K562 (cell line): Measurements from ENCODE around the gene CELA1. TPM values are rescaled to one million over a fixed set of nuclear protein-coding genes. Genes with fewer than 3 reads are reported as not detected.

ENCODE experiments used
- BRF1 ChIP-seq: IDR thresholded peaks from 3 replicates; pipeline ENCODE4 v1.6.1; 2011; ENCODE audit warnings: borderline replicate concordance, mild to moderate bottlenecking; ENCODE audit not compliant: insufficient read length; ENCODE audit errors: extremely low read depth
- CEBPB ChIP-seq: fragments of 450-650 bp; IDR thresholded peaks from 2 replicates; pipeline ENCODE4 v1.6.1; 2016; ENCODE audit warnings: missing genetic modification characterization, missing compliant biosample characterization
- HDAC1 ChIP-seq, 2 experiments: fragments of 450-650 bp; IDR thresholded peaks; 2 replicates each; pipeline ENCODE4 v1.6.1; 2016 to 2017; ENCODE audit warnings: inconsistent platforms in 1 of 2, mild to moderate bottlenecking in 1 of 2, moderate library complexity in 1 of 2
- PHF21A ChIP-seq: fragments of 450-650 bp; IDR thresholded peaks from 2 replicates; pipeline ENCODE4 v1.6.1; 2017; ENCODE audit warnings: low read depth, borderline replicate concordance
- RBM14 ChIP-seq: fragments of 200-400 bp; formaldehyde crosslinking; IDR thresholded peaks from 2 replicates; pipeline ENCODE4 v1.6.1; 2018; ENCODE audit warnings: low read depth, mild to moderate bottlenecking, low read length, moderate library complexity, borderline replicate concordance; ENCODE audit not compliant: insufficient read depth
- ZNF253 ChIP-seq: fragments of 250-450 bp; sonication (Bioruptor Pico); conservative IDR thresholded peaks from 2 replicates; pipeline ENCODE4 v1.6.1; 2021; ENCODE audit warnings: mild to moderate bottlenecking
- ZNF75A ChIP-seq: fragments of 450-650 bp; formaldehyde crosslinking; IDR thresholded peaks from 2 replicates; pipeline ENCODE4 v1.4.0; 2020; ENCODE audit warnings: mild to moderate bottlenecking
- polyA plus RNA-seq, 8 experiments: library from polyadenylated mRNA; depleted of rRNA in 4 of 8; stranded (reverse) in 5 of 8; unstranded in 3 of 8; fragments of >200 nt; fragmentation: Nextera tagmentation in 2 of 8; fragmentation: Illumina TruSeq in 1 of 8; extraction: Ambion mirVana in 2 of 8; extraction: Trizol in 1 of 8; gene quantifications; 2 replicates each; pipeline versions ENCODE4 v1.2.1 to v1.2.3, GENCODE V29; 2011 to 2014; ENCODE audit warnings: inconsistent platforms in 1 of 8, missing spikeins in 1 of 8
- total RNA-seq, 7 experiments: library from RNA; depleted of rRNA in 6 of 7; stranded (reverse); fragments of >200 nt in 6 of 7; fragmentation: Illumina TruSeq in 2 of 7; extraction: Trizol in 2 of 7; gene quantifications; 2 replicates each; pipeline versions ENCODE4 v1.2.1 to v1.2.3, GENCODE V29; 2011 to 2021; ENCODE audit warnings: low replicate concordance in 1 of 7
- TF ChIP-seq, protein P1 (sequence below): fragments of 200-600 bp; sonication (generic); IDR thresholded peaks from one replicate; pipeline ENCODE4 v1.6.1; 2012; ENCODE audit warnings: mild to moderate bottlenecking, low read depth, low read length, inconsistent platforms
- TF ChIP-seq, protein P2 (sequence below), 2 experiments: fragments of 450-650 bp in 1 of 2; IDR thresholded peaks; 2 replicates each; pipeline ENCODE4 v1.6.1; 2011 to 2017; ENCODE audit warnings: low read depth in 2 of 2, antibody characterized with exemption in 1 of 2, borderline replicate concordance in 1 of 2, low read length in 1 of 2, mild to moderate bottlenecking in 1 of 2, mixed read lengths in 1 of 2; ENCODE audit not compliant: control insufficient read depth in 1 of 2
- TF ChIP-seq, protein P3 (sequence below): fragments of 450-650 bp; formaldehyde crosslinking; IDR thresholded peaks from 2 replicates; pipeline ENCODE4 v1.4.0; 2020; ENCODE audit warnings: mild to moderate bottlenecking, mixed read lengths

The CELA1 gene
- total and polyA plus RNA-seq, 9 of the 15 experiments (the other 6 are each of a cell fraction or from before 2014, with no cell fraction given): 0.06 to 0.27 (median 0.22) TPM; not detected in 6

DNA sequence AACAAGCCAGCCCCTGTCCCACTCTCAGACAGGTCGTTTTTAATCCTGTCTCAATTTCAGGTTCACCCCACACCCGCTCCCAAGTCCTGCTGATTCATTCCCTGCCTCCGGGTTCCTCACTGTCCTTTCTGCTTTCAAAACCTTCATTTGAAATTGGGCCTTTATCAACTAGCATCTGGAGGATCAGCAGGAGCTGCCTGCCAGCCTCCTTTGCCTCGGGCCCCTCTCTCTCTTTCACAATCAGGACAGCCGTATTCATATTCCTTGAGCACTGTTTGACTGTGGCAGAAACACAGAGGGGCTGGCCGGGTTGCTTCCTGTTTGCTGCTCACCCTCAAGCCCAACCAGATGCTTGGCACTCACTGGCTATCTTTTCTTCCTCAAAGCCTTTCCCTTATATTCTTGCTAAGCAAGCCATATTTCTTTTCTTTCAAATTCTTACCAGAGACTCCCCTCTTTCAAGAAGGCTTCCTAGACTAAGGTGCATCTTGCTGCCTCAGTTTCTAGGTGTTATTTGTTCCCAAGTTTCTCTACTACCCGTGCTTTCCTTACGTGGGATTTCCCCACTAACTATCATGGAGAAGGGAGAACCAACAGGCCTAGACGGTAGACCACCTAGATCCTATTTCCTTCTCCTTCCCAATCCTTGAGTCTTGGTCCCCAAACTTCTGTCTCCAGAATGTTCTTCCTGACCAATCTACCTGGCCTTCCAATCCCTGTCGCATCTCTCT, 41.8 kb upstream of the CELA1 start (continued):
- TF ChIP-seq, protein P1, sequence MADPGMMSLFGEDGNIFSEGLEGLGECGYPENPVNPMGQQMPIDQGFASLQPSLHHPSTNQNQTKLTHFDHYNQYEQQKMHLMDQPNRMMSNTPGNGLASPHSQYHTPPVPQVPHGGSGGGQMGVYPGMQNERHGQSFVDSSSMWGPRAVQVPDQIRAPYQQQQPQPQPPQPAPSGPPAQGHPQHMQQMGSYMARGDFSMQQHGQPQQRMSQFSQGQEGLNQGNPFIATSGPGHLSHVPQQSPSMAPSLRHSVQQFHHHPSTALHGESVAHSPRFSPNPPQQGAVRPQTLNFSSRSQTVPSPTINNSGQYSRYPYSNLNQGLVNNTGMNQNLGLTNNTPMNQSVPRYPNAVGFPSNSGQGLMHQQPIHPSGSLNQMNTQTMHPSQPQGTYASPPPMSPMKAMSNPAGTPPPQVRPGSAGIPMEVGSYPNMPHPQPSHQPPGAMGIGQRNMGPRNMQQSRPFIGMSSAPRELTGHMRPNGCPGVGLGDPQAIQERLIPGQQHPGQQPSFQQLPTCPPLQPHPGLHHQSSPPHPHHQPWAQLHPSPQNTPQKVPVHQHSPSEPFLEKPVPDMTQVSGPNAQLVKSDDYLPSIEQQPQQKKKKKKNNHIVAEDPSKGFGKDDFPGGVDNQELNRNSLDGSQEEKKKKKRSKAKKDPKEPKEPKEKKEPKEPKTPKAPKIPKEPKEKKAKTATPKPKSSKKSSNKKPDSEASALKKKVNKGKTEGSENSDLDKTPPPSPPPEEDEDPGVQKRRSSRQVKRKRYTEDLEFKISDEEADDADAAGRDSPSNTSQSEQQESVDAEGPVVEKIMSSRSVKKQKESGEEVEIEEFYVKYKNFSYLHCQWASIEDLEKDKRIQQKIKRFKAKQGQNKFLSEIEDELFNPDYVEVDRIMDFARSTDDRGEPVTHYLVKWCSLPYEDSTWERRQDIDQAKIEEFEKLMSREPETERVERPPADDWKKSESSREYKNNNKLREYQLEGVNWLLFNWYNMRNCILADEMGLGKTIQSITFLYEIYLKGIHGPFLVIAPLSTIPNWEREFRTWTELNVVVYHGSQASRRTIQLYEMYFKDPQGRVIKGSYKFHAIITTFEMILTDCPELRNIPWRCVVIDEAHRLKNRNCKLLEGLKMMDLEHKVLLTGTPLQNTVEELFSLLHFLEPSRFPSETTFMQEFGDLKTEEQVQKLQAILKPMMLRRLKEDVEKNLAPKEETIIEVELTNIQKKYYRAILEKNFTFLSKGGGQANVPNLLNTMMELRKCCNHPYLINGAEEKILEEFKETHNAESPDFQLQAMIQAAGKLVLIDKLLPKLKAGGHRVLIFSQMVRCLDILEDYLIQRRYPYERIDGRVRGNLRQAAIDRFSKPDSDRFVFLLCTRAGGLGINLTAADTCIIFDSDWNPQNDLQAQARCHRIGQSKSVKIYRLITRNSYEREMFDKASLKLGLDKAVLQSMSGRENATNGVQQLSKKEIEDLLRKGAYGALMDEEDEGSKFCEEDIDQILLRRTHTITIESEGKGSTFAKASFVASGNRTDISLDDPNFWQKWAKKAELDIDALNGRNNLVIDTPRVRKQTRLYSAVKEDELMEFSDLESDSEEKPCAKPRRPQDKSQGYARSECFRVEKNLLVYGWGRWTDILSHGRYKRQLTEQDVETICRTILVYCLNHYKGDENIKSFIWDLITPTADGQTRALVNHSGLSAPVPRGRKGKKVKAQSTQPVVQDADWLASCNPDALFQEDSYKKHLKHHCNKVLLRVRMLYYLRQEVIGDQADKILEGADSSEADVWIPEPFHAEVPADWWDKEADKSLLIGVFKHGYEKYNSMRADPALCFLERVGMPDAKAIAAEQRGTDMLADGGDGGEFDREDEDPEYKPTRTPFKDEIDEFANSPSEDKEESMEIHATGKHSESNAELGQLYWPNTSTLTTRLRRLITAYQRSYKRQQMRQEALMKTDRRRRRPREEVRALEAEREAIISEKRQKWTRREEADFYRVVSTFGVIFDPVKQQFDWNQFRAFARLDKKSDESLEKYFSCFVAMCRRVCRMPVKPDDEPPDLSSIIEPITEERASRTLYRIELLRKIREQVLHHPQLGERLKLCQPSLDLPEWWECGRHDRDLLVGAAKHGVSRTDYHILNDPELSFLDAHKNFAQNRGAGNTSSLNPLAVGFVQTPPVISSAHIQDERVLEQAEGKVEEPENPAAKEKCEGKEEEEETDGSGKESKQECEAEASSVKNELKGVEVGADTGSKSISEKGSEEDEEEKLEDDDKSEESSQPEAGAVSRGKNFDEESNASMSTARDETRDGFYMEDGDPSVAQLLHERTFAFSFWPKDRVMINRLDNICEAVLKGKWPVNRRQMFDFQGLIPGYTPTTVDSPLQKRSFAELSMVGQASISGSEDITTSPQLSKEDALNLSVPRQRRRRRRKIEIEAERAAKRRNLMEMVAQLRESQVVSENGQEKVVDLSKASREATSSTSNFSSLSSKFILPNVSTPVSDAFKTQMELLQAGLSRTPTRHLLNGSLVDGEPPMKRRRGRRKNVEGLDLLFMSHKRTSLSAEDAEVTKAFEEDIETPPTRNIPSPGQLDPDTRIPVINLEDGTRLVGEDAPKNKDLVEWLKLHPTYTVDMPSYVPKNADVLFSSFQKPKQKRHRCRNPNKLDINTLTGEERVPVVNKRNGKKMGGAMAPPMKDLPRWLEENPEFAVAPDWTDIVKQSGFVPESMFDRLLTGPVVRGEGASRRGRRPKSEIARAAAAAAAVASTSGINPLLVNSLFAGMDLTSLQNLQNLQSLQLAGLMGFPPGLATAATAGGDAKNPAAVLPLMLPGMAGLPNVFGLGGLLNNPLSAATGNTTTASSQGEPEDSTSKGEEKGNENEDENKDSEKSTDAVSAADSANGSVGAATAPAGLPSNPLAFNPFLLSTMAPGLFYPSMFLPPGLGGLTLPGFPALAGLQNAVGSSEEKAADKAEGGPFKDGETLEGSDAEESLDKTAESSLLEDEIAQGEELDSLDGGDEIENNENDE: no peak
- TF ChIP-seq, protein P2, sequence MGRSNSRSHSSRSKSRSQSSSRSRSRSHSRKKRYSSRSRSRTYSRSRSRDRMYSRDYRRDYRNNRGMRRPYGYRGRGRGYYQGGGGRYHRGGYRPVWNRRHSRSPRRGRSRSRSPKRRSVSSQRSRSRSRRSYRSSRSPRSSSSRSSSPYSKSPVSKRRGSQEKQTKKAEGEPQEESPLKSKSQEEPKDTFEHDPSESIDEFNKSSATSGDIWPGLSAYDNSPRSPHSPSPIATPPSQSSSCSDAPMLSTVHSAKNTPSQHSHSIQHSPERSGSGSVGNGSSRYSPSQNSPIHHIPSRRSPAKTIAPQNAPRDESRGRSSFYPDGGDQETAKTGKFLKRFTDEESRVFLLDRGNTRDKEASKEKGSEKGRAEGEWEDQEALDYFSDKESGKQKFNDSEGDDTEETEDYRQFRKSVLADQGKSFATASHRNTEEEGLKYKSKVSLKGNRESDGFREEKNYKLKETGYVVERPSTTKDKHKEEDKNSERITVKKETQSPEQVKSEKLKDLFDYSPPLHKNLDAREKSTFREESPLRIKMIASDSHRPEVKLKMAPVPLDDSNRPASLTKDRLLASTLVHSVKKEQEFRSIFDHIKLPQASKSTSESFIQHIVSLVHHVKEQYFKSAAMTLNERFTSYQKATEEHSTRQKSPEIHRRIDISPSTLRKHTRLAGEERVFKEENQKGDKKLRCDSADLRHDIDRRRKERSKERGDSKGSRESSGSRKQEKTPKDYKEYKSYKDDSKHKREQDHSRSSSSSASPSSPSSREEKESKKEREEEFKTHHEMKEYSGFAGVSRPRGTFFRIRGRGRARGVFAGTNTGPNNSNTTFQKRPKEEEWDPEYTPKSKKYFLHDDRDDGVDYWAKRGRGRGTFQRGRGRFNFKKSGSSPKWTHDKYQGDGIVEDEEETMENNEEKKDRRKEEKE (IDR thresholded peaks at IDR 0.05; ENCODE audit: borderline replicate concordance in 1 of 2, control insufficient read depth in 1 of 2, low read depth in 2 of 2, low read length in 1 of 2): no peak
- TF ChIP-seq PHF21A (no peak), CEBPB (peak; percentile 92), RBM14 (no peak), BRF1 (no peak), HDAC1 (IDR thresholded peaks at IDR 0.05) (peak in 1 of 2 experiments; percentile 55; a peak in 2 of 4 replicates), ZNF253 (no peak), ZNF75A (CRISPR knock-in tag) (no peak)
- TF ChIP-seq, protein P3, sequence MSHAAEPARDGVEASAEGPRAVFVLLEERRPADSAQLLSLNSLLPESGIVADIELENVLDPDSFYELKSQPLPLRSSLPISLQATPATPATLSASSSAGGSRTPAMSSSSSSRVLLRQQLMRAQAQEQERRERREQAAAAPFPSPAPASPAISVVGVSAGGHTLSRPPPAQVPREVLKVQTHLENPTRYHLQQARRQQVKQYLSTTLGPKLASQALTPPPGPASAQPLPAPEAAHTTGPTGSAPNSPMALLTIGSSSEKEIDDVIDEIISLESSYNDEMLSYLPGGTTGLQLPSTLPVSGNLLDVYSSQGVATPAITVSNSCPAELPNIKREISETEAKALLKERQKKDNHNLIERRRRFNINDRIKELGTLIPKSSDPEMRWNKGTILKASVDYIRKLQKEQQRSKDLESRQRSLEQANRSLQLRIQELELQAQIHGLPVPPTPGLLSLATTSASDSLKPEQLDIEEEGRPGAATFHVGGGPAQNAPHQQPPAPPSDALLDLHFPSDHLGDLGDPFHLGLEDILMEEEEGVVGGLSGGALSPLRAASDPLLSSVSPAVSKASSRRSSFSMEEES (CRISPR knock-in tag): no peak
